SK-N-SH (cell line): ENCODE data around the gene TRIM4. TPM values are rescaled to one million over a fixed set of nuclear protein-coding genes. Genes with fewer than 3 reads are reported as not detected.
"Not testable (repeated sequence)": the region's sequence is repeated elsewhere in the genome, so short reads cannot be mapped to it uniquely, and the experiment has no call there.

Source experiments
- CTCF ChIA-PET: fragments of 300-600, 350-600 bp; formaldehyde crosslinking; extraction: SDS; loops from one replicate; lab custom pipeline; 2021; lab: Yijun Ruan, JAX
- POLR2A ChIA-PET: fragments of 350-600 bp; sonication (Branson Sonifier 250); formaldehyde crosslinking; extraction: SDS; loops from one replicate; lab custom pipeline; 2020; ENCODE audit warnings: antibody characterized with exemption, inconsistent platforms; lab: Yijun Ruan, JAX
- DNase-seq: peaks from one replicate; pipeline ENCODE4 v3.0.0; 2012
- H2AFZ ChIP-seq: fragments of 200-600 bp; sonication (generic); 2 replicates; pipeline ENCODE4 v1.8.1; 2016; ENCODE audit warnings: antibody characterized with exemption, mild to moderate bottlenecking, low read depth
- H3F3A ChIP-seq: fragments of 200-600 bp; sonication (generic); replicated peaks from 2 replicates; pipeline ENCODE3; 2016; ENCODE audit warnings: antibody characterized with exemption, mild to moderate bottlenecking; ENCODE audit not compliant: insufficient read depth
- H3K27ac ChIP-seq, 2 experiments: fragments of 200-500 bp in 1 of 2; fragments of 200-600 bp in 1 of 2; sonication (Bioruptor generic) in 1 of 2; sonication (generic), shearing (Covaris generic) in 1 of 2; 2 replicates each; pipeline versions ENCODE4 v1.5.1 to v1.6.1; 2014 to 2016; ENCODE audit warnings: low read depth in 2 of 2, inconsistent platforms in 1 of 2, low read length in 1 of 2, mild to moderate bottlenecking in 1 of 2, mixed read lengths in 1 of 2
- H3K27me3 ChIP-seq: fragments of 200-600 bp; sonication (generic), shearing (Covaris generic); 2 replicates; pipeline ENCODE4 v1.6.1; 2016; ENCODE audit warnings: mixed run types; ENCODE audit not compliant: insufficient read depth
- H3K36me3 ChIP-seq, 2 experiments: fragments of 200-500 bp in 1 of 2; fragments of 200-600 bp in 1 of 2; sonication (Bioruptor generic) in 1 of 2; sonication (generic) in 1 of 2; replicated peaks in 1 of 2; 2 replicates each; pipeline versions ENCODE3 to v1.5.1; 2014 to 2016; ENCODE audit warnings: low read length in 1 of 2, mild to moderate bottlenecking in 1 of 2; ENCODE audit not compliant: insufficient read depth in 2 of 2, control insufficient read depth in 1 of 2
- H3K4me1 ChIP-seq, 2 experiments: fragments of 200-500 bp in 1 of 2; fragments of 200-600 bp in 1 of 2; sonication (Bioruptor generic) in 1 of 2; sonication (generic), shearing (Covaris generic) in 1 of 2; 2 replicates each; pipeline versions ENCODE4 v1.5.1 to v1.6.1; 2014 to 2016; ENCODE audit warnings: low read depth in 1 of 2, low read length in 1 of 2, mixed run types in 1 of 2; ENCODE audit not compliant: insufficient read depth in 2 of 2, control insufficient read depth in 1 of 2
- H3K4me2 ChIP-seq: fragments of 200-600 bp; sonication (generic), shearing (Covaris generic); 2 replicates; pipeline ENCODE4 v1.6.1; 2017; ENCODE audit warnings: mixed run types
- H3K4me3 ChIP-seq, 2 experiments: fragments of 200-500 bp in 1 of 2; fragments of 200-600 bp in 1 of 2; sonication (Bioruptor generic) in 1 of 2; sonication (generic), shearing (Covaris generic) in 1 of 2; 2 replicates each; pipeline versions ENCODE4 v1.5.1 to v1.8.1; 2014 to 2016; ENCODE audit warnings: low read depth in 2 of 2, inconsistent platforms in 1 of 2, low read length in 1 of 2, mild to moderate bottlenecking in 1 of 2, mixed read lengths in 1 of 2, moderate library complexity in 1 of 2
- H3K79me2 ChIP-seq: fragments of 200-600 bp; sonication (generic); 2 replicates; pipeline ENCODE4 v1.8.1; 2017; ENCODE audit warnings: mild to moderate bottlenecking; ENCODE audit not compliant: insufficient read depth
- H3K9ac ChIP-seq: fragments of 200-600 bp; sonication (generic); 2 replicates; pipeline ENCODE4 v1.6.1; 2017; ENCODE audit warnings: mixed run types
- H3K9me2 ChIP-seq: fragments of 200-600 bp; sonication (generic); 2 replicates; pipeline ENCODE4 v1.6.1; 2017; ENCODE audit warnings: mixed run types
- H3K9me3 ChIP-seq: fragments of 200-600 bp; sonication (generic); 2 replicates; pipeline ENCODE4 v1.6.1; 2017; ENCODE audit warnings: mixed run types, mild to moderate bottlenecking, moderate library complexity
- H4K20me1 ChIP-seq: fragments of 200-600 bp; sonication (generic); 2 replicates; pipeline ENCODE4 v1.6.1; 2017; ENCODE audit warnings: mild to moderate bottlenecking, mixed run types; ENCODE audit not compliant: insufficient read depth
- CHD2 ChIP-seq: fragments of 150-350 bp; IDR thresholded peaks from 2 replicates; pipeline ENCODE4 v1.6.1; 2018; ENCODE audit warnings: low read length; ENCODE audit not compliant: partially characterized antibody
- ELF1 ChIP-seq: IDR thresholded peaks from 2 replicates; pipeline ENCODE4 v1.4.0; 2012
- FOXJ3 ChIP-seq: sonication (generic); formaldehyde crosslinking; IDR thresholded peaks from 2 replicates; pipeline ENCODE4 v1.5.1; 2020; ENCODE audit warnings: mild to moderate bottlenecking, missing genetic modification reagents
- GABPA ChIP-seq: IDR thresholded peaks from 2 replicates; pipeline ENCODE4 v1.4.0; 2012; ENCODE audit warnings: low read depth, mild to moderate bottlenecking
- IRF3 ChIP-seq: fragments of 150-350 bp; IDR thresholded peaks from 2 replicates; pipeline ENCODE4 v1.6.1; 2016; ENCODE audit warnings: mild to moderate bottlenecking, low read depth, low read length
- MXI1 ChIP-seq: IDR thresholded peaks from 2 replicates; pipeline ENCODE4 v1.6.1; 2012; ENCODE audit warnings: mild to moderate bottlenecking, low read depth, low read length, improper control_type of control experiment
- NRF1 ChIP-seq: IDR thresholded peaks from 2 replicates; pipeline ENCODE4 v1.6.1; 2012; ENCODE audit warnings: low read depth, mild to moderate bottlenecking, low read length
- RAD21 ChIP-seq: IDR thresholded peaks from 2 replicates; pipeline ENCODE4 v1.6.1; 2012; ENCODE audit warnings: mild to moderate bottlenecking, low read length
- RFX5 ChIP-seq: IDR thresholded peaks from 2 replicates; pipeline ENCODE4 v1.6.1; 2012; ENCODE audit warnings: mild to moderate bottlenecking, improper control_type of control experiment, low read length
- WGBS: methylation state at CpG from one replicate; pipeline ENCODE4 v1.1.6; 2017; ENCODE audit warnings: low lambda C conversion rate; 5-methylcytosine and 5-hydroxymethylcytosine counted together
- polyA plus RNA-seq, 3 experiments: library from polyadenylated mRNA; depleted of rRNA; stranded (reverse); fragments of >200 nt; gene quantifications; 2 replicates each; pipeline ENCODE4 v1.2.3, GENCODE V29; 2012

Gene TRIM4
- polyA plus RNA-seq, 1 of the 3 experiments (the other 2 are of a cell fraction), result 6.6 TPM

- H3K27ac ChIP-seq, result no peak overlapping the region
- no peak for TF ChIP-seq RAD21
- no peak for TF ChIP-seq NRF1
- TF ChIP-seq IRF3, result no peak
- no peak for TF ChIP-seq RFX5
- TF ChIP-seq, all 33 proteins: peak for 0
- CTCF ChIA-PET, result interaction anchor here (0.7 kb wide), 1 partner anchor 97 kb away, joined by 4 read pairs; no protein-coding TSS in a partner anchor
- Histone ChIP-seq H3K4me3 (no peak overlapping the region), H2AFZ (no peak overlapping the region), H3K79me2 (no peaks in the 10 kb centered on the region), H3K36me3 (peaks cover 8 to 16% of the 10 kb centered on the region in 2 experiments), H3F3A (no peaks in the 10 kb centered on the region), H3K4me1 (peaks cover 0 to 13% of the 10 kb centered on the region in 2 experiments; a peak in 2 of 4 replicates), H3K9me2 (no peaks in the 10 kb centered on the region), H4K20me1 (no peaks in the 10 kb centered on the region), H3K27me3 (no peaks in the 10 kb centered on the region; the same call in 1 of the 2 replicates), H3K9me3 (no peaks in the 10 kb centered on the region), H3K9ac (no peak overlapping the region), H3K4me2 (no peak overlapping the region)
- DNase-seq, result no peak
- WGBS, result 37% methylated on average over 6 of the region's 6 CpGs
- POLR2A ChIA-PET, result no interaction called here
These were observed 21.9 kb downstream of the TRIM4 start for GRCh38 chr7:99897322-99898022.

GRCh38 chr7:99894738-99895137 lies 24.6 kb downstream of the TRIM4 start:
- TF ChIP-seq RAD21, result no peak
- no peak for TF ChIP-seq MXI1
- TF ChIP-seq GABPA, result no peak
- no peak for TF ChIP-seq ELF1
- Histone ChIP-seq H4K20me1 (no peaks in the 10 kb centered on the region), H3K4me3 (no peak overlapping the region), H3K9ac (no peak overlapping the region), H3K9me3 (no peaks in the 10 kb centered on the region), H3K27me3 (no peaks in the 10 kb centered on the region; the same call in 1 of the 2 replicates), H3K79me2 (no peaks in the 10 kb centered on the region), H3F3A (no peaks in the 10 kb centered on the region), H3K9me2 (no peaks in the 10 kb centered on the region), H3K27ac (no peak overlapping the region), H3K4me1 (peaks cover 0 to 13% of the 10 kb centered on the region in 2 experiments; a peak in 2 of 4 replicates), H3K36me3 (no peaks in the 10 kb centered on the region), H3K4me2 (no peak overlapping the region), H2AFZ (no peak overlapping the region)
- CTCF ChIA-PET, result interaction anchor here (0.6 to 1.4 kb wide), 2 partner anchors 55 to 95 kb away, joined by 3 to 4 read pairs; no protein-coding TSS in a partner anchor
- POLR2A ChIA-PET, result no interaction called here
- DNase-seq, result no peak

- Histone ChIP-seq H3K4me2 (no peak overlapping the region), H3K9ac (no peak overlapping the region)
- TF ChIP-seq CHD2 (no peak), FOXJ3 (CRISPR knock-in tag) (no peak)
- TF ChIP-seq, all 33 proteins: peak for 0
- no peaks in the 10 kb centered on the region for H4K20me1 ChIP-seq
- H3K9me2 ChIP-seq, result no peaks in the 10 kb centered on the region
- no peak overlapping the region for H3K4me3 ChIP-seq
- no peak for DNase-seq
- H3K79me2 ChIP-seq, result no peaks in the 10 kb centered on the region
- H3K36me3 ChIP-seq, result no peaks in the 10 kb centered on the region
- no peak overlapping the region for H2AFZ ChIP-seq
- CTCF ChIA-PET, result no interaction called here
- POLR2A ChIA-PET, result no interaction called here
- no peaks in the 10 kb centered on the region for H3K9me3 ChIP-seq
- peaks cover 0 to 5% of the 10 kb centered on the region in 2 experiments; a peak in 1 of 4 replicates for H3K4me1 ChIP-seq
- no peaks in the 10 kb centered on the region for H3F3A ChIP-seq
- WGBS, result 13% methylated on average over 5 of the region's 5 CpGs
- no peaks in the 10 kb centered on the region; the same call in 1 of the 2 replicates for H3K27me3 ChIP-seq
- H3K27ac ChIP-seq, result no peak overlapping the region
These were observed 26.1 kb downstream of the TRIM4 start for GRCh38 chr7:99893280-99893679.

DNA sequence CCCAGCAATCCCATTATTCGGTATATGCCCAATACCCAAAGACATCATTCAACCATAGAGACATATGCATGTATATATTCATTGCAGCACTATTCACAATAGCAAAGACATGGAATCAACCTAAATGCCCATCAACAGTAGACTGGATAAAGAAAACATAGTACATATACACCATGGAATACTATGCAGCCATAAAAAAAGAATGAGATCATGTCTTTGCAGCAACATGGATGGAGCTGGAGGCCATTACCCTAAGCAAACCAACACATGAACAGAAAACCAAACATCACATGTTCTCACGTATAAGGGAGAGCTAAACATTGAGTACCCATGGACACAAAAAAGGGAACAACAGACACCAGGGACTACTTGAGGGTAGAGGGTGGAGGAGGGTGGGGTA lies 29.0 kb downstream of the TRIM4 start:
- H4K20me1 ChIP-seq, H3K27me3 ChIP-seq, H3K27ac ChIP-seq, POLR2A ChIA-PET, DNase-seq, H3K9me2 ChIP-seq, H3K4me2 ChIP-seq, H3F3A ChIP-seq, H3K79me2 ChIP-seq, H3K4me1 ChIP-seq, H3K9ac ChIP-seq, H2AFZ ChIP-seq, H3K9me3 ChIP-seq, H3K36me3 ChIP-seq, H3K4me3 ChIP-seq: not testable (repeated sequence)
- WGBS, result 37% methylated on average over 2 of the region's 2 CpGs
- CTCF ChIA-PET, result interaction anchor here (0.9 kb wide), 1 partner anchor 14 kb away, joined by 3 read pairs; no protein-coding TSS in a partner anchor

DNA sequence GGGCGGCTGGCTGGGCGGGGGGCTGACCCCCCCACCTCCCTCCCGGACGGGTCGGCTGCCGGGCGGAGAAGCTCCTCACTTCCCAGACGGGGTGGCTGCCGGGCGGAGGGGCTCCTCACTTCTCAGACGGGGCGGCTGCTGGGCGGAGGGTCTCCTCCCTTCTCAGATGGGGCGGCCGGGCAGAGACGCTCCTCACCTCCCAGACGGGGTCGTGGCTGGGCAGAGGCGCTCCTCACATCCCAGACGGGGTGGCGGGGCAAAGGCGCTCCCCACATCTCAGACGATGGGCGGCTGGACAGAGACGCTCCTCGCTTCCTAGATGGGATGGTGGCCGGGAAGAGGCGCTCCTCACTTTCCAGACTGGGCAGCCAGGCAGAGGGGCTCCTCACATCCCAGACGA lies 31.0 kb downstream of the TRIM4 start:
- H3F3A ChIP-seq, H3K79me2 ChIP-seq, H3K4me1 ChIP-seq, DNase-seq, H3K9me2 ChIP-seq, H3K27me3 ChIP-seq, H3K36me3 ChIP-seq, H2AFZ ChIP-seq, CTCF ChIA-PET, H4K20me1 ChIP-seq, H3K27ac ChIP-seq, H3K4me2 ChIP-seq, H3K4me3 ChIP-seq, POLR2A ChIA-PET, H3K9ac ChIP-seq: not testable (repeated sequence)
- no CpG with 5 or more reads among the region's 29 CpGs for WGBS
- H3K9me3 ChIP-seq, result peaks cover 10% of the 10 kb centered on the region; the same call in 1 of the 2 replicates
